Inflammatory macrophage treated with lipopolysaccharide for 1 hour (primary cell): Measurements from ENCODE around the gene ACSM5.

Source experiments
- DNase-seq, 2 donors: peaks; one replicate each; pipeline ENCODE4 v3.0.0-alpha.2; 2020 to 2022

ACSM5 gene

GRCh38 chr16:20409398-20410120, at the start of gene ACSM5:
ACSM5 (plus strand) TSS chr16:20409534; CDS start chr16:20411485, 1,951 bp downstream.
- peak; percentile 20 to 24 for DNase-seq

DNA sequence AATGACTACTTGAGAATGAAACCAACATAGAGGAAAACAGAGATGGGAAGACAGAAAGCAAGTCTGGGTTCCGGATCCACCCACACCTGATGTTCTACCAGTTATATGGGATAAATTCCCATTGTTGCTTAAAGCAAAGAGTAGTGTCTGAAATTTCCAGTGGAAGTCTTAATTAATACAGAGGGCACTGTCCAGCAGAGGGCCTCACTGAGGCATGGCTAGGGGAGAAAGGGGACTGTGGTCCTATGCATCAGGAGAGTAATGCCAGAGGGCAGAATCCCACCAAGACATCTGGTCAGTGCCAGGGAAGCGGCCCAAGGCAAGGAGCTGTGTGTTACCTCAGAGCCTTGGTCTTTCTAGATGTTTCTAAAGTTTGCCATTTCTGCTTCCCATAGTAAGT, 49.3 kb upstream of the ACSM5 start:
- DNase-seq: peak in 1 of 2 donors; percentile 1

DNA sequence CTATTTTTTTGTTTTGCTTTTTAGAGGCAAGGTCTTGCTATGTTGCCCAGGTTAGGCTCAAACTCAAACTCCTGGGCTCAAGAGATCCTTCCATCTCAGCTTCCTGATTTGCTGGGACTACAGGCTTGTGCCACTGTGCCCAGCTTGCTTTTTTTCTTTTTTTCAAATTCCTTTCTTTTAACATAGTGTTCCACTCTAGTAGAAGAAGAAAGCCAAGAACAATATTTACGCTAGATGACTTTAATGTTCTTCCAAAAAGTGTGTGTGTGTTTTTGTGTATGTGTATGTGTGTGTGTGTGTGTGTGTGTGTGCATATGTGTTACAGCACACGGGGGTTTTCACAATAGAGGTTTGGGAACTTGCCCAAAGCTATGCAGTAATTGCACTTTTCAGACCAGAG, 46.1 kb upstream of the ACSM5 start:
- no peak for DNase-seq

DNA sequence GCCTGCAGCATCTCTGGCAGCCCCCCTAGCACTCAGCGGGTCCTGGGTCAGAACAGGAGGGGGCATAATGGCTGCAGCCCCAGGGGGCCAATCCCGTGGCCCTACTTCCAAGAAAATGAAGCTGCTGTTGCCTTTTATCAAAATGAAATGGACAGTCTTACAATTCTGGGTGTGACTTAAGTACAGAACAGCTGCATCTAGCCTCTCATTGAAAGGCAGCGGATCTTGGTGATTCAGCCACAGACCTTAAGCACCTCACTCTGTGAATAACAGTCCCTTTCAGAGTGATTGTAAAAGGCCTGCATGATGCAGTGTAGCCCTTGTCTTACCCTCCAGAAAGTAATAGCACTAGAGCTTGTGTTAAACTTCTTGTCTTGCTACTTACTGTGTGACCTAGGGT, 45.3 kb upstream of the ACSM5 start:
- no peak for DNase-seq

GRCh38 chr16:20369452-20370054, 39.8 kb upstream of the ACSM5 start:
- DNase-seq: no peak

GRCh38 chr16:20372701-20373100, 36.6 kb upstream of the ACSM5 start:
- DNase-seq: no peak

DNA sequence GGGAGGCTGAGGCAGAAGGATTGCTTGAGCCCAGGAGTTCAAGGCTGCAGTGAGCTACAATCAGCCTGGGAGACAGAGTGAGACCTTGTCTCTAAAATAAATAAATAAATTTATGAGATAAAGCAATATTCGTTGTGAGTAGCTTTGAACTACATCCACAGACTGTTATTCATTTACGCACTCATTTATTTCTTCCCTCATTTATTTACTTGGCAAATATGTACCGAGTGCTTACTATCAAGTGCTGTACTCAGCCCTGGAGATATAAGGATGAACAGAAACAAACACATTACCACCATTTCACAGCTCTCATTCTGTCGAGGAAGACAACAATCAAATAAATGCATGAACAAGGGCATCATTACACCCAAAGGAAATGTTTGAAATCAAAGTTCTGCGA, 32.2 kb upstream of the ACSM5 start:
- DNase-seq: no peak

GRCh38 chr16:20380782-20381181, 28.6 kb upstream of the ACSM5 start:
- DNase-seq: no peak

DNA sequence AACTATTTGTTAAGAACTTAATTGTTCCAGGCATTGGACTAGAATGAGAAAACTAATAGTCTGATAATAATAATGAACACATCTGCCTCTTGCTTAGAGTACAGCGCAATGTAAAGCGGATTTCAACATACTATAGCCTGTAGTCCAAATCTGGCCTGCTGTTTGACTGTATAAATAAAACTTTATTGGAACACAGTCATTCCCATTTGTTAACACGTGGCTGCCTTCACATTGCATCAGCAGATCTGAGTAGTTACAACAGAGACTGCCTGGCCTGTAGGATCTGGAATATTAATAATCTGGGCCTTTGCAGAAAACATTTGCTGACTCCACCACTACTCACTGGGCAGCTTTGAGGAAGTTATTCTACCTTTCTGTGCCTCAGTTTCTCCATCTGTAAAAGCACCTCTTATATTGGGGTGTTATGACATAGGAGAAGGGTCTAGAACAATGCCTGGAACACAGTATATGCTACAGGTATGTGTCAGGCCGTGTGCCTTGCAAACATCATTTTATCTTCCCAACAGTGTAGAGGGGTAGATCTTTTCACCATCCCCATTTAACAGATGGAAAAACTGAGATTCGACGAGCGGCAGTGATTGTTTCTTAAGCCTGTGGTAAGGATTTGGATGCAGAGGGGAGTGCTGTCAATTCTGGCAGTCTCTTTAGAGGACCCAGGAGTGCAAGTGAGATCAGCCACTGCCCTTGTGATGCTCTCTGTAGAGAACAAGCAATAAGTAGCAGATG, 27.0 kb upstream of the ACSM5 start:
- no peak for DNase-seq

- peak; percentile 15 to 70 for DNase-seq
These were observed 26.0 kb upstream of the ACSM5 start for GRCh38 chr16:20383106-20384029.

DNA sequence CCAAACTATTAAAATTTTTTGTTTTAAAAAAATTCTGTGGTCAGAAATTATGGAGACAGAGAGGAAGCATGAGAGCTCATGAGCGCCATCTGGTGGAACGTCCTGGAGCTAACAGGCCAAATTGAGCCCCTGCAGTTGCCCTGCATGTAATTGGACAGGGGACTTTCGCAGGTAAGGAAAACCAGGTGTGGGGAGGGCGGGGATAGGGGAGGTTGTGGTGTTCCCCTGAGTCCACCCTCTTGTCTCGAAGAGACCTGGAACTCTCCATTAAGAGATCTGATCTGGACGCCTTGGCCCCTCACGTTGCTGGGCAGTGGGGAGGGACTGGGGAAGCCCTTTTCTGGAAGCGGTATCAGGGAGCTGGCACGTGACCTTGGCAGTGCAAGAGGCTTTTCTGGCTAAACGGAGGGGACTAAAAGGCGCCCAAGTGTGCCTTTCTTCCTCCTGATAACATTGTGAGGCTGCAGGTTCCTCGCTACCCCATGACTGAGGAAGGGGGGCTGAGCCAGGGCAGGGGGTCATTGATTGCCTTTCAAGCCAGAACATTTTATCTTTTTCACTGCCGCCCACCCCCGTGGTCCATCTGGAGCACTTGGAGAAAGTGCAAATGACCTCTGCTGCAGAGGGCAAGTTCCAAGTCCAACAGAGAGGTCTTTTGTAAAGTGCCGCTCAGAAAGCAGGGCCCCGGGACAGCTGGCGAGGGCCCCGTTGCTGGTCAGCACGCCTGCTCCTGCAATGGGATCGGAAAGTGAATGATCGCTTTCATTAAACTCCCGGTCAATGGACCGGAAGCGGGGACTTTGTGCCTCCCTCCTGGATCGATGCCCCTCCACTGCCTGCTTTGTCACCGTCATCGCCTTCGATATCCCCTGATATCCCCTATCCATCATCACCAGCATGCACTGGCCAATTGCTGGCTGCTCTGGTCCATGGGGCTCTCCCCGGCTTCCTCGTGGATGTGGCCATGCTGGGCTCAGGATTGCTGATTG, 23.2 kb upstream of the ACSM5 start:
- DNase-seq: peak; percentile 17 to 82

DNA sequence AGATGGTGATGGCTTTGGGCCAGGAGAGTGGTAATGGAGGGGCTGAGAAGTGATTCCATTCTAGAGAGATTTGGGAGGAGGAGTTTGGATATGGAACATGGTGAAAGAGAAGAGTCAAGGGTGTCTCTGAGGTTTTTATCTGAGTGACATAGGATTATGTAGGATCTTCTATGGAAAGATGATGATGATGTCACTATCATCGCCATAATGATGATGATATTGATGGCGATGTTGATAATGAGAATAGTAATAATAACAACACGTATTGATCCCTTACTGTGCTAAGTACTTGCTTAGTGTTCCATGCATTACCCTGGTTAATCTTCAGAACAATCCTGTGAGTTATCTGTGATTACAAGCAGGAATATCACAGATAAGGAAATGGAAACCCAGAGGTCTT, 21.4 kb upstream of the ACSM5 start:
- DNase-seq: no peak

DNA sequence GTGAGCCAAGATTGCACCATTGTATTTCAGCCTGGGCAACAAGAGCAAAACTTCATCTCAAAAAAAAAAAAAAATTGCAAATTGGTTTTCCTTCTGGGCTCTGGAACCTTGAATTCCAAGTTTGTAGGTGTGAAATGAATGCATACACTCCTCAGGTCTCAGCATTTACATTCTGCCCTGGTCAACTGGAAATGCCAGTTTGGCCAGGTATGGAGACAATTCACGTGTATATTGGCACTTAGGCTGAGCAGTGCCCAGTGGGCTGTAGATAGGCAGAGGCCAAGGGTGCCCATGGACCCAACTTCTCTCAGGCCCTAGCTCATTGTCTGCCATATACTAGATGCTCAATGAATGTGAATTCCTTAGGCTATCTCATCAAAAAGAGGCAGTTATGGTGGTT, 20.5 kb upstream of the ACSM5 start:
- DNase-seq: no peak

DNA sequence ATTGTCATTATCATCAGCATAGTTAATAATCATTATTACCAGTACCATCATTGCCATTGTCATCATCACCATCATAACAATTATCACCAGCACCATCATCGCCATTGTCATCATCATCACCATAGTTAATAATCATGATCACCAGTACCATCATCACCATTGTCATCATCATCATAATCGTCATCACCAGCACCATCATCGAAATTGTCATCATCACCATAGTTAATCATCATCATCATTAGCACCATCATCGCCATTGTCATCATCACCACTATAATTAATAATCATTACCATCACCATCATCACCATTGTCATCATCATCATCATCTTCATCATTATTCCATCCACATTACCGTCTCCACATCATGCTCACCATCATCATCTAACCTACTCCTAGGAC, 18.3 kb upstream of the ACSM5 start:
- no peak for DNase-seq

DNA sequence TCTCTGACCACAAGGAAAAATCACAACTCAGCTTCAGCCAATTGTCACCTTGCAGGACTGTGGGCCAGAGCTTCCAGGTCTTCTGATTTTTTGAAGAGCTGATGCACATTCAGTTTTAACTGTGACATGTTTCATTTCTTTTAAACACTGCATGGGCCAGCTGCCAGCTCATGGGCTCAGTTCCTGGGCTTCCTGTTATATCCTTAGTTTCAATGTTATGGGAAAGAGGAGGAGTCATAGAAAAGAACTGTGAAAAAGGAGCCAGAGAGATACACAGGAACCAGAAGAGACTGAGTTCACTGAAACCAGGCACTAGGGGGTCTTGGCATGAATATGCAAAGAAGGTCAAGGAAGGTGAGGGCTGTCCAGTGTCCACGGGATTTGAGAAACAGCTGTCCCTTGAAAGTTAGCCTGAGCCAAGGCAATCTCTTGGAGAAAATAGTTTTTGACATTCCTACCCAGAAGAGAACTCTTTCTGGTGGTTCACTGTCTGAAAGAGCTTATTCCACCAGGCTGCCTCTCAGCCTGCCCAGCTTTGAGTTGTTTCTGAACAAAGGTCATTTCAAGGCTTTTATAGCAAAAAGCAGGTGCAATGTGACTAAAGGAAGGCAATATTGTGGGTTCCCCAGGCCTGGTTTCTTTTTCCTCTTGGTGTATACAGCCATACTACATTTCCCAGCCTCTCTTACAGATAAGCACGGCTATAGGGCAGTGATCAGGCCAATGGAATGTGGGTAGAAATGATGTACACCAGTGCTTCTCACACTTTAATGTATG, 15.3 kb upstream of the ACSM5 start:
- no peak for DNase-seq

DNA sequence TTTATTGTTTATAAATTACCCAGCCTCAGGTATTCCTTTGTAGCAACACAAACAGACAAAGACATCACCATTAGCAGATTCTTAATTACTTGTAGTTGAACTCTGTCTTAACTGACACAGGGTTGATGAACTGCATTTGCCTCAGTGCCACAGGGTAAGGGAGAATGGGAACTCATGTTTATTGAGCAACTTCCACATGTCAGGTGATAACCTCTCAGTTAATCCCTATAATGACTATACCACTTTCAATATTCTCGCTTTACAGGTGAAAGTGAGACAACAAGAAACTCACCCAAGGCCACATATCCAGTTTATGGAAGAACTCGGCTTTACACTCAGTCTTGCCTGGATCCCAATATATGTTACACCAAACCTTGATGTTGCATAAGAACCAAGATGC, 13.4 kb upstream of the ACSM5 start:
- DNase-seq: no peak

GRCh38 chr16:20396846-20397467, 12.4 kb upstream of the ACSM5 start:
- no peak for DNase-seq

DNA sequence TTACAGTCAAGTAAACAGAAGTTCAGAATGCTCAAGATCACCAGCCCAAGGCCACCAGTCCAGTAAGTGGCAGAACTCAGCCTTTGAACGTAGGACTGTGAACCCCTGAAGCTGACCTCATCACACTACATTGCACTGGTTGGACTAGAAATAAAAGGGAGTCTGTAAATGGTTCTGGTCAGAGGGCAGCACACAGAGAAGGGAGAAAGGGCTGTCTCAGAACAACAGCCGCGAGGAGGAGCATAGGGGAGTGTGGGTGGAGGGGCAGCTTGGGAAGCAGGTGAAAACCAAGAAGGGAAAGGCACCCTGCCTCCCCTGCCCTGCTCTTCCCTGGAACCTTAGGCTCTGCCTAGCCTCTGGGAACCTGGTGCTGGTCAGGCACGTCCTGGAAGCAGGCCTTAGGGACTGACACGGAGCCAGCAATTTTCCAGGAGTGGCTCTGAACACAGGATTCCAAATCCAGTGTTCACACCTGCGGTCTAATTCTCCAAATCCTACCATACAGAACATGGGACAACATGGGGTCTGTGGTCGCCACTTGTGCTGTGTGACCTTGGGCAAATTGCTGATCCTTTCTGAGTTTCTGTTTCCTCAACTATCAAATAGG, 11.8 kb upstream of the ACSM5 start:
- no peak for DNase-seq

GRCh38 chr16:20398603-20399002, 10.7 kb upstream of the ACSM5 start:
- DNase-seq: no peak

GRCh38 chr16:20399185-20399584, 10.1 kb upstream of the ACSM5 start:
- no peak for DNase-seq
